ENCODE data around the gene SRBD1.

The SRBD1 gene

GRCh38 chr2:45388541-45389100 is 222.4 kb downstream of the SRBD1 start:
- Histone ChIP-seq H3K79me2 (ENCODE audit: low read length) (no peaks in the 10 kb centered on the region), H3K36me3 (replicated peaks; ENCODE audit: low read depth, low read length) (peaks cover 11% of the 10 kb centered on the region), H2AFZ (ENCODE audit: low read depth, low read length) (no peak overlapping the region), H4K20me1 (ENCODE audit: insufficient read depth, low read length) (no peaks in the 10 kb centered on the region), H3K4me1 (ENCODE audit: low read length) (no peaks in the 10 kb centered on the region), H3K27ac (ENCODE audit: low read length) (no peak overlapping the region), H3K9me3 (ENCODE audit: insufficient read depth, low read length) (no peaks in the 10 kb centered on the region), H3K9ac (ENCODE audit: low read length) (no peak overlapping the region), H3K4me2 (ENCODE audit: low read length) (no peak overlapping the region), H3K27me3 (ENCODE audit: low read depth, low read length) (no peaks in the 10 kb centered on the region), H3K4me3 (ENCODE audit: low read length) (no peak overlapping the region)
- TF ChIP-seq, protein P1, sequence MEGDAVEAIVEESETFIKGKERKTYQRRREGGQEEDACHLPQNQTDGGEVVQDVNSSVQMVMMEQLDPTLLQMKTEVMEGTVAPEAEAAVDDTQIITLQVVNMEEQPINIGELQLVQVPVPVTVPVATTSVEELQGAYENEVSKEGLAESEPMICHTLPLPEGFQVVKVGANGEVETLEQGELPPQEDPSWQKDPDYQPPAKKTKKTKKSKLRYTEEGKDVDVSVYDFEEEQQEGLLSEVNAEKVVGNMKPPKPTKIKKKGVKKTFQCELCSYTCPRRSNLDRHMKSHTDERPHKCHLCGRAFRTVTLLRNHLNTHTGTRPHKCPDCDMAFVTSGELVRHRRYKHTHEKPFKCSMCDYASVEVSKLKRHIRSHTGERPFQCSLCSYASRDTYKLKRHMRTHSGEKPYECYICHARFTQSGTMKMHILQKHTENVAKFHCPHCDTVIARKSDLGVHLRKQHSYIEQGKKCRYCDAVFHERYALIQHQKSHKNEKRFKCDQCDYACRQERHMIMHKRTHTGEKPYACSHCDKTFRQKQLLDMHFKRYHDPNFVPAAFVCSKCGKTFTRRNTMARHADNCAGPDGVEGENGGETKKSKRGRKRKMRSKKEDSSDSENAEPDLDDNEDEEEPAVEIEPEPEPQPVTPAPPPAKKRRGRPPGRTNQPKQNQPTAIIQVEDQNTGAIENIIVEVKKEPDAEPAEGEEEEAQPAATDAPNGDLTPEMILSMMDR (IDR thresholded peaks at IDR 0.05; ENCODE audit: low read depth, low read length), result no peak
- TF ChIP-seq EZH2phosphoT487 (IDR thresholded peaks at IDR 0.05; ENCODE audit: low read depth), result no peak

- Histone ChIP-seq H3K27ac (ENCODE audit: low read length) (no peak overlapping the region), H3K9ac (ENCODE audit: low read length) (no peak overlapping the region)
- TF ChIP-seq EZH2phosphoT487 (IDR thresholded peaks at IDR 0.05; ENCODE audit: low read depth), result no peak
- TF ChIP-seq, protein P1 (IDR thresholded peaks at IDR 0.05; ENCODE audit: low read depth, low read length), result no peak
These were observed 228.3 kb downstream of the SRBD1 start for GRCh38 chr2:45382744-45383143.

DNA sequence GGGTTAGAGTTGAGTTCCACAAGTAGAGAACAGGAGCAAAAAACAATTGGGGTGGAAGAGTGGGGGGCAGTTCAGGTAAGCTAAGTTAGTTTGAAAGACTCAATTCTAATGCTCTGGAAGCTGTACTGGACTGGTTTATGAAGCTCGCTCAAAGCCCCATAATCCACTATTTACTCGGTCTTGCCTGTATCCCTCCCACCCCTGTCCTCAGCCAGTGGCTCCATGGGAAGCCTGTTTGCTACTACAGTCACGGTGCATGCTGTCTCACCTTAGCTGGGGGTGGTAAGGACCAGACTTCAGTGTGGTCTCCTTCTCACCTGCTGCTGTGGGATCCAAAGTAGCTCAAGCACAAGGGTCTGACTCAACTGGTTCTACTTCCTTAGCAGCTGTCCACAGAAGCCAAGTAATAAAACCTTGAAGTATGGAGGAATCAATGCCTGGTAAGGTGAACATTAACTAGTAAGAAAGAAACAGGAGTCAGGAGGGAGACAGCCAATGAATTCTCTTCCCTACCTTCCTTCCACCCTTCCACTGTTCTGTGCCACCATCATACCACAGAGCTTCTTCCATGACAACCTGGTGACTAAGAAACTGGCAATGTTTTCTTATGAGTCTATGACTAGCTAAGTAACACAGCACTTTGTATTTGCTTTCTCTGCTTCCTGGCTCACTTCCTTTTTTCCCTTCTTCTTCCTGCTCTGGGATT is 230.8 kb downstream of the SRBD1 start:
- H3K4me2 ChIP-seq (ENCODE audit: low read length), result no peak overlapping the region

More at GRCh38 chr2:45382744-45383143, 228.3 kb downstream of the SRBD1 start:
- peaks cover 3% of the 10 kb centered on the region for H3K36me3 ChIP-seq (replicated peaks; ENCODE audit: low read depth, low read length)
- H4K20me1 ChIP-seq (ENCODE audit: insufficient read depth, low read length), result no peaks in the 10 kb centered on the region
- no peaks in the 10 kb centered on the region for H3K9me3 ChIP-seq (ENCODE audit: insufficient read depth, low read length)
- H3K4me1 ChIP-seq (ENCODE audit: low read length), result no peaks in the 10 kb centered on the region
- H3K4me3 ChIP-seq (ENCODE audit: low read length), result no peak overlapping the region
- no peaks in the 10 kb centered on the region for H3K27me3 ChIP-seq (ENCODE audit: low read depth, low read length)
- no peak overlapping the region for H2AFZ ChIP-seq (ENCODE audit: low read depth, low read length)
- no peaks in the 10 kb centered on the region for H3K79me2 ChIP-seq (ENCODE audit: low read length)
- H3K4me2 ChIP-seq (ENCODE audit: low read length), result no peak overlapping the region

More for the DNA sequence above, 230.8 kb downstream of the SRBD1 start:
- H3K36me3 ChIP-seq (replicated peaks; ENCODE audit: low read depth, low read length), result no peaks in the 10 kb centered on the region
- H3K9me3 ChIP-seq (ENCODE audit: insufficient read depth, low read length), result no peaks in the 10 kb centered on the region
- no peaks in the 10 kb centered on the region for H4K20me1 ChIP-seq (ENCODE audit: insufficient read depth, low read length)
- no peaks in the 10 kb centered on the region for H3K4me1 ChIP-seq (ENCODE audit: low read length)
- no peaks in the 10 kb centered on the region for H3K27me3 ChIP-seq (ENCODE audit: low read depth, low read length)
- H3K27ac ChIP-seq (ENCODE audit: low read length), result no peak overlapping the region
- TF ChIP-seq, protein P1 (IDR thresholded peaks at IDR 0.05; ENCODE audit: low read depth, low read length), result no peak
- TF ChIP-seq EZH2phosphoT487 (IDR thresholded peaks at IDR 0.05; ENCODE audit: low read depth), result no peak
- no peak overlapping the region for H3K9ac ChIP-seq (ENCODE audit: low read length)
- H3K79me2 ChIP-seq (ENCODE audit: low read length), result no peaks in the 10 kb centered on the region
- H3K4me3 ChIP-seq (ENCODE audit: low read length), result no peak overlapping the region
- H2AFZ ChIP-seq (ENCODE audit: low read depth, low read length), result no peak overlapping the region

Data from OCI-LY3 (cell line).